Stimulated activated CD4-positive, alpha-beta T cell treated with anti-CD3 and anti-CD28 coated beads, Interleukin-4, amount 100 ng/mL, for 48 hours (primary cell): ENCODE measurements around the gene TWIST2.

ENCODE experiments used
- DNase-seq, 2 donors: peaks; one replicate each; pipeline ENCODE4 v3.0.0-alpha.2; 2020; ENCODE audit warnings: low read depth in 2 of 2

TWIST2 gene

DNA sequence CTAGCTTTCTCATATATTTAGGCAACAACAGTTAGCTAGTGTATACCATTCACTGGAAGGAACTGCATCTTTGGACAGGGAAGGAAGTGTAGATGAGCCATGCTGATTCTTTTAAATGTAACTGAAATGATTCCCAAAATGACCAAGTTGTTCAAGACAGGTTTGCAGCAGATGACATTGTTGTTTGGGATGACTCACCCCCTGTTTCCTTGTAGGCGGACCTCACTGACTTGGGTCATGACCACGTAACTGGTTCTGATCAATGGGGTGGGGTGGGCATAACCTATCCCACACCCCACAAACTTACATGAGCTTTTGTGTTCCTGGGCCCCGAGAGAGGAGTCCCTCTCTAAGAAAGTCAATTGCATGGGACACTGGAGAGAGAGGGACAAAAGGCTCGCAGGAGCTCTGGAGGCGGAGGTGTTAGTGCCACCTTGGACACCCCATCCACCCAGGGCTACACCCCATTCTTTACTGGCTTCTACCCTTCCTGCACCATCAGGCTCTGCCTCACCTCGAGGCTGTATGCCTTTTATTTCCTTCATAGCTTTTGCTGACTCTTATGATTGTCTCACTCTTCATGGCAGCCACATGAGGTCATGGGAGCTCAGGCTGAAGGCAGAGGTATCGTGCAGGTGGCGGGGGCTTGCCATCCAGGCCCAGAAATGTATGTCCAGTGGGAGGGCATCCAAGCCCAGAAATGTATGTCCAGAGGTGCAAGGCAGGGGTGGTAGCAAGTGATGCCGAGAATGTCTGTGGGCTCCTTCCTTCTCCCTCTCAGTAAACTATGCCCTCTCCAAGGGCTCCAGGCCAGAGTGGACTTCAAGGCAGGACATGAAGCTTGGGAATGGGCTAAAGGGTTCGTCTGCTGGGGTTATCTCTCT is 108.0 kb downstream of the TWIST2 start:
- DNase-seq, result no peak

DNA sequence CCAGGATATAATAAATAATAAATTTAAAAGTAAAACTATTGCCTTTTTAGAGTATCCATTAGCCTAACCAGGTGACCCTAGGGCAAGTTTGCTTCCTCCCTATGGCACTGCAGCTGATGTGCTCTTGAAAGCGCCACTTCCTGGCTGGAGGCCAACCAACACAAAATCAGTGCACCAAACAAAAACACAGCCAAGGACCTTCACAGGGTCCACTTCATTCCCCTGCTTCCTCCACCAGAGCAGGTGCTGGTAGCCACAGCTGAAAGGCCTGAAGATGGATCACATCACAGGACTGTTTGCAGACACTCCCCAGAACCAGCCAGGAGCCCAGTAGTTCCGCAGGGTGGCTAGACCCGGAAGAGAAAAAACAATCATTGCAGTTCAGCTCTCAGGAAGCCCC is 108.8 kb downstream of the TWIST2 start:
- DNase-seq, result no peak
